Measurements from ENCODE around the gene MAD2L1BP.

Gene MAD2L1BP

GRCh38 chr6:43682724-43683429 is 47.2 kb downstream of the MAD2L1BP start:
- no peak for DNase-seq (ENCODE audit: low read depth in 2 of 2)

GRCh38 chr6:43683708-43684455 is 48.2 kb downstream of the MAD2L1BP start:
- no peak for DNase-seq (ENCODE audit: low read depth in 2 of 2)

- DNase-seq (ENCODE audit: low read depth in 2 of 2): no peak
Measured at GRCh38 chr6:43687079-43687436, 51.4 kb downstream of the MAD2L1BP start.

GRCh38 chr6:43687437-43688347 is 52.1 kb downstream of the MAD2L1BP start, which contains the start of gene MRPS18A:
TSS of gene MRPS18A (minus strand) at chr6:43687791. CDS start at chr6:43687779, 12 bp downstream.
- DNase-seq (ENCODE audit: low read depth in 2 of 2): no peak

- no peak for DNase-seq (ENCODE audit: low read depth in 2 of 2)
Measured at GRCh38 chr6:43689421-43689820, 53.8 kb downstream of the MAD2L1BP start.

Data from fibroblast of skin of left quadriceps (primary cell).